ENCODE measurements around the gene ZPBP2. TPM values are rescaled to one million over a fixed set of nuclear protein-coding genes. Genes with fewer than 3 reads are reported as not detected.

Gene ZPBP2
- total and polyA plus RNA-seq, 9 of the 15 experiments (the other 6 are each of a cell fraction or from before 2014, with no cell fraction given) = not detected

- peak; percentile 65; the same call in 1 of the 2 replicates for TF ChIP-seq ZNF766 (CRISPR knock-in tag; conservative IDR thresholded peaks at IDR 0.05)
- no peak for TF ChIP-seq GABPB1 (CRISPR knock-in tag; IDR thresholded peaks at IDR 0.05)
- no peak for TF ChIP-seq E4F1 (CRISPR knock-in tag; IDR thresholded peaks at IDR 0.05; ENCODE audit: borderline replicate concordance)
- no peak for TF ChIP-seq ZNF274 (IDR thresholded peaks at IDR 0.05; ENCODE audit: borderline replicate concordance, low read depth, low read length)
- TF ChIP-seq ATF7 (IDR thresholded peaks at IDR 0.05) = peak; percentile 23; the same call in 1 of the 2 replicates
- TF ChIP-seq SMAD2 (IDR thresholded peaks at IDR 0.05; ENCODE audit: low read depth, low read length) = no peak
- peak in 1 of 2 experiments; percentile 36; a peak in 2 of 4 replicates for TF ChIP-seq RAD21 (CRISPR knock-in tag; conservative IDR thresholded peaks at IDR 0.05 in 1 of 2, IDR thresholded peaks at IDR 0.05 in 1 of 2)
- no peak for TF ChIP-seq ZBTB33 (CRISPR knock-in tag; IDR thresholded peaks at IDR 0.05)
- TF ChIP-seq RBM17 (IDR thresholded peaks at IDR 0.05; ENCODE audit: borderline replicate concordance, low read depth, low read length) = no peak
- TF ChIP-seq CREB3 (tag; conservative IDR thresholded peaks at IDR 0.05; ENCODE audit: low read depth) = no peak
- no peak for TF ChIP-seq MCM3 (IDR thresholded peaks at IDR 0.05)
- no peak for TF ChIP-seq CREBBP (IDR thresholded peaks at IDR 0.05; ENCODE audit: low read depth, low read length)
- no peak for TF ChIP-seq ASH1L (IDR thresholded peaks at IDR 0.05; ENCODE audit: borderline replicate concordance, low read depth, partially characterized antibody)
- TF ChIP-seq RREB1 (CRISPR knock-in tag; IDR thresholded peaks at IDR 0.05) = no peak
- no peak for TF ChIP-seq CBX1 (IDR thresholded peaks at IDR 0.05; ENCODE audit: low read depth)
Observed at GRCh38 chr17:39903158-39903884, 35.3 kb downstream of the ZPBP2 start (continued).

Measured in K562 (cell line).